HUDEP-2 (cell line): Measurements from ENCODE around the gene ITGA7.

ENCODE experiments used
- DNase-seq, 76 experiments: peaks; one replicate each; lab custom pipeline; 2025; ENCODE audit not compliant: unreplicated experiment in 76 of 76; lab: John Stamatoyannopoulos, UW

Gene ITGA7

GRCh38 chr12:55704824-55705718, 2.6 kb downstream of the ITGA7 start:
- no peak for DNase-seq

GRCh38 chr12:55703901-55704761, 3.6 kb downstream of the ITGA7 start:
- DNase-seq = peak in 1 of 76 experiments; percentile 15

- peak in 1 of 76 experiments; percentile 18 for DNase-seq
Measured at GRCh38 chr12:55703288-55703687, 4.4 kb downstream of the ITGA7 start.

- DNase-seq = no peak
Measured at GRCh38 chr12:55702861-55703260, 4.8 kb downstream of the ITGA7 start.

- DNase-seq = no peak
Measured at GRCh38 chr12:55700255-55701018, 7.3 kb downstream of the ITGA7 start.

GRCh38 chr12:55699471-55700055, 8.1 kb downstream of the ITGA7 start:
- no peak for DNase-seq

- DNase-seq = no peak
Measured at GRCh38 chr12:55698965-55699364, 8.7 kb downstream of the ITGA7 start.

- no peak for DNase-seq
Measured at GRCh38 chr12:55698241-55698955, 9.3 kb downstream of the ITGA7 start.

GRCh38 chr12:55697686-55698085, 10.0 kb downstream of the ITGA7 start:
- no peak for DNase-seq

GRCh38 chr12:55696796-55697462, 10.8 kb downstream of the ITGA7 start:
- no peak for DNase-seq

- DNase-seq = no peak
Measured at GRCh38 chr12:55696141-55696540, 11.6 kb downstream of the ITGA7 start.

- DNase-seq = no peak
Measured at GRCh38 chr12:55695349-55695748, 12.4 kb downstream of the ITGA7 start.

- no peak for DNase-seq
Measured at GRCh38 chr12:55694651-55695050, 13.1 kb downstream of the ITGA7 start.

- no peak for DNase-seq
Measured at GRCh38 chr12:55694188-55694515, 13.6 kb downstream of the ITGA7 start.

- DNase-seq = no peak
Measured at GRCh38 chr12:55693323-55694187, 14.1 kb downstream of the ITGA7 start.

GRCh38 chr12:55692631-55693322, 14.9 kb downstream of the ITGA7 start:
- no peak for DNase-seq

GRCh38 chr12:55688716-55689655, 18.7 kb downstream of the ITGA7 start:
- no peak for DNase-seq
